RKO (cell line): ENCODE results near the gene TLR6.
A peak's percentile ranks its signal among the peaks of the same experiment; 100 is the strongest.

Experiments used
- DNase-seq: peaks from one replicate; pipeline ENCODE4 v3.0.0-alpha.2; 2016; ENCODE audit warnings: low spot score

Gene TLR6

GRCh38 chr4:38856524-38857337 is at the start of gene TLR6:
TLR6 (minus strand) TSS chr4:38856817; CDS start chr4:38829473, 27,344 bp downstream.
- peak; percentile 90 for DNase-seq

- DNase-seq = no peak
Measured at GRCh38 chr4:38905652-38906385, 49.2 kb upstream of the TLR6 start.

- DNase-seq = no peak
Measured at GRCh38 chr4:38904682-38905081, 48.1 kb upstream of the TLR6 start.

- DNase-seq = no peak
Measured at GRCh38 chr4:38904090-38904666, 47.6 kb upstream of the TLR6 start.

- peak; percentile 77 for DNase-seq
Measured at GRCh38 chr4:38902695-38903094, 46.1 kb upstream of the TLR6 start.

GRCh38 chr4:38902221-38902620 is 45.6 kb upstream of the TLR6 start:
- no peak for DNase-seq

GRCh38 chr4:38898245-38898644 is 41.6 kb upstream of the TLR6 start:
- DNase-seq = no peak

GRCh38 chr4:38896940-38897339 is 40.3 kb upstream of the TLR6 start:
- no peak for DNase-seq

GRCh38 chr4:38894322-38894982 is 37.8 kb upstream of the TLR6 start:
- DNase-seq = no peak

GRCh38 chr4:38891051-38891983 is 34.7 kb upstream of the TLR6 start:
- DNase-seq = no peak

GRCh38 chr4:38889143-38889542 is 32.5 kb upstream of the TLR6 start:
- peak; percentile 61 for DNase-seq

- no peak for DNase-seq
Measured at GRCh38 chr4:38884254-38884653, 27.6 kb upstream of the TLR6 start.

GRCh38 chr4:38876636-38877035 is 20.0 kb upstream of the TLR6 start:
- DNase-seq = no peak

- no peak for DNase-seq
Measured at GRCh38 chr4:38873290-38873944, 16.8 kb upstream of the TLR6 start.

GRCh38 chr4:38872620-38873019 is 16.0 kb upstream of the TLR6 start:
- no peak for DNase-seq

- DNase-seq = no peak
Measured at GRCh38 chr4:38871593-38871992, 15.0 kb upstream of the TLR6 start.

- no peak for DNase-seq
Measured at GRCh38 chr4:38870098-38870808, 13.6 kb upstream of the TLR6 start.

- DNase-seq = no peak
Measured at GRCh38 chr4:38869511-38869910, 12.9 kb upstream of the TLR6 start.

- DNase-seq = peak; percentile 22
Measured at GRCh38 chr4:38868059-38868960, 11.7 kb upstream of the TLR6 start.
